ENCODE data around the gene SCYGR4.

DNA sequence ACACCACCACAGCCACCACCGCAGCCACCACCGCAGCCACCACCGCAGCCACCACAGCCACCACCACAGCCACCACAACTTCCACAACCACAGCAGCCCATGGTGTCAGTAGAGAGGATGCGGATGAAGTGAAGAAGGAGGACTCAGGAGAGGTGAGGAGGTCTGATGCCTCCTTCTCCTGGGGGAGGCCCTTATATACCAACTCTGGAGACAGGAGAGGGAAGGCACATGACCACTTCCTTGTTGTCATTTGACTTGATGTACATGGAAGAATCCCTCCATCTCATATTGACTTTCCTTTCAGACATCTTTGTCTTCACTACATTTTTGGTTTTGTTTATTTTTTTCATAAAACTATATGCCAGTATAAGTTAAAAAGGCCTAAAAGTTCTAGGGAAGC lies 2.6 kb upstream of the SCYGR4 start, which contains the start of gene SCYGR3:
- TF ChIP-seq, protein P1, sequence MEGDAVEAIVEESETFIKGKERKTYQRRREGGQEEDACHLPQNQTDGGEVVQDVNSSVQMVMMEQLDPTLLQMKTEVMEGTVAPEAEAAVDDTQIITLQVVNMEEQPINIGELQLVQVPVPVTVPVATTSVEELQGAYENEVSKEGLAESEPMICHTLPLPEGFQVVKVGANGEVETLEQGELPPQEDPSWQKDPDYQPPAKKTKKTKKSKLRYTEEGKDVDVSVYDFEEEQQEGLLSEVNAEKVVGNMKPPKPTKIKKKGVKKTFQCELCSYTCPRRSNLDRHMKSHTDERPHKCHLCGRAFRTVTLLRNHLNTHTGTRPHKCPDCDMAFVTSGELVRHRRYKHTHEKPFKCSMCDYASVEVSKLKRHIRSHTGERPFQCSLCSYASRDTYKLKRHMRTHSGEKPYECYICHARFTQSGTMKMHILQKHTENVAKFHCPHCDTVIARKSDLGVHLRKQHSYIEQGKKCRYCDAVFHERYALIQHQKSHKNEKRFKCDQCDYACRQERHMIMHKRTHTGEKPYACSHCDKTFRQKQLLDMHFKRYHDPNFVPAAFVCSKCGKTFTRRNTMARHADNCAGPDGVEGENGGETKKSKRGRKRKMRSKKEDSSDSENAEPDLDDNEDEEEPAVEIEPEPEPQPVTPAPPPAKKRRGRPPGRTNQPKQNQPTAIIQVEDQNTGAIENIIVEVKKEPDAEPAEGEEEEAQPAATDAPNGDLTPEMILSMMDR (IDR thresholded peaks at IDR 0.05), result no peak
- no peak for TF ChIP-seq POLR2A (IDR thresholded peaks at IDR 0.05)

All from esophagus squamous epithelium (tissue), 4 donors.